HAP-1 (cell line): ENCODE measurements around the gene ANKRD29.
A peak's percentile ranks its signal among the peaks of the same experiment; 100 is the strongest.

ENCODE experiments used
- DNase-seq, 2 experiments: peaks; one replicate each; pipeline ENCODE4 v3.0.0-alpha.2; 2016 to 2020; ENCODE audit warnings: low spot score in 2 of 2
- H3K27me3 ChIP-seq: fragments of 250-450 bp; sonication (Bioruptor Pico); 2 replicates; pipeline ENCODE4 v1.5.1; 2020; ENCODE audit warnings: low read depth, mild to moderate bottlenecking, moderate library complexity
- H3K36me3 ChIP-seq: fragments of 250-450 bp; sonication (Bioruptor Pico); replicated peaks from 2 replicates; pipeline ENCODE4 v1.5.1; 2020; ENCODE audit warnings: mild to moderate bottlenecking
- H3K4me1 ChIP-seq: fragments of 250-450 bp; sonication (Bioruptor Pico); 2 replicates; pipeline ENCODE4 v1.5.1; 2020; ENCODE audit warnings: mild to moderate bottlenecking
- H3K4me3 ChIP-seq: fragments of 250-450 bp; sonication (Bioruptor Pico); 2 replicates; pipeline ENCODE4 v1.5.1; 2020; ENCODE audit warnings: mild to moderate bottlenecking, moderate library complexity
- H3K9me3 ChIP-seq: fragments of 250-450 bp; sonication (Bioruptor Pico); 2 replicates; pipeline ENCODE4 v1.5.1; 2020; ENCODE audit warnings: mild to moderate bottlenecking, moderate library complexity
- in situ Hi-C: fragments of 300-500 bp; cut with MboI; formaldehyde crosslinking; loops from 3 replicates; pipeline ENCODE4 v1.14.3; 2020; ENCODE audit warnings: low sequenced_read_pairs, inconsistent platforms, mixed read lengths

Gene ANKRD29

DNA sequence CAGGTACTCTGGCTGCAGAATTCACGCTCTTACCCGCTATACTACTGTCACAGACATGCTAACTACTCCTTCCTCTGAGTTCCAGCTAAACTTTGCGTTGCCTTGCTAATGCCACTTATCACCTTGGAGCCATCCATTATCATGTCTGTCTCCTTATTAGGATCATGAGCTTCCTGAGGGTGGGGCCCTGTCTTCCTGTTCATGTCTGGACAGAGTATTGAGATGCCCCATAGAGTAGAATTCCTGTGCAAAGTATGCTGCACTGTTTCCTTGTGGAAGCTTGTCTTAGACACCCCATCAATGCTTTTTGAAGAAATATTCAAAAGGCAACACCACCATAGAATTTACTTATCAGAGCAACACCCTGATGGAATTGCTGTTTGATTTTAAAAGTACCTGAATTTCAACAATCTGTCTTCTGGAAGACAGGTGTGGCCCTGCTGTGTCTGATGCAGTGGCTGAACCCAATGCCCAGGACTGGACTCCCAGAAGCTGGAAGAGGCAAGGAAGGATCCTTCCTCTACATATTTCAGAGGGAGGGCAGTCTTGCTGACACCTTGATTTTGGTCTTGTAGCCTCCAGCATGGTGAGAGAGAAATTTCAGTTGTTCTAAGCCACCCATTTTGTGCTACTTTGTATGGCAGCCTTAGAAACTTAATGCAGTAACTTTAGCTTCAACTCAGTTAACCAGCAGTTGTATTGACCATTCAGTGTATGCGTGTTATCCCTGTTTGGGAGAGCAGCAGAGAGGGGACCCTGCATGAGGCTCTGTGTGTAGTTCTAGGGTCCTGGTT, 32.1 kb upstream of the ANKRD29 start:
- no peaks in the 10 kb centered on the region for H3K4me1 ChIP-seq
- no peak overlapping the region for H3K4me3 ChIP-seq
- H3K9me3 ChIP-seq: no peaks in the 10 kb centered on the region
- no peaks in the 10 kb centered on the region for H3K27me3 ChIP-seq
- no peaks in the 10 kb centered on the region for H3K36me3 ChIP-seq
- no peak for DNase-seq
- in situ Hi-C loops: no loop called here

DNA sequence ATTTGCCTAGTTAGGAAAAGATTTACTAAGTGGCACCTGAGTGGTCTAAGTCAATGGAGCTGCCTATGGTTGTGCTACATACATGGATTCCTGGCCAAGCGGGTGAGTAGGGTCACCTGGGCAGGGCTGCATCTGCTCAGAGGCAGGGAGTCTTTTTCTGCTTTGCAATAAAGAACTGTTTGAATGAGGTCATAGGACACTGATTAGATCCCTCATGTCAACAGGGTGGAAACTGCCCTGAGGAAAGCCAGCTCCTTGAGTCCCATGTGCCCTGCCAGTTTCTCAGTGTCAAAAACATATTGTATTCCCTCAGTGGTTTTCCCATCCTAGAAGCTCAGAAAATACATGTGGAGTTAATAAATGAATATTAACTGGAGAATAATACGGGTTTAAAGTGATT, 31.1 kb upstream of the ANKRD29 start:
- no peak for DNase-seq
- no peaks in the 10 kb centered on the region for H3K9me3 ChIP-seq
- no peaks in the 10 kb centered on the region for H3K36me3 ChIP-seq
- in situ Hi-C loops: no loop called here
- H3K4me3 ChIP-seq: no peak overlapping the region
- H3K27me3 ChIP-seq: peaks cover 5% of the 10 kb centered on the region
- H3K4me1 ChIP-seq: no peaks in the 10 kb centered on the region

DNA sequence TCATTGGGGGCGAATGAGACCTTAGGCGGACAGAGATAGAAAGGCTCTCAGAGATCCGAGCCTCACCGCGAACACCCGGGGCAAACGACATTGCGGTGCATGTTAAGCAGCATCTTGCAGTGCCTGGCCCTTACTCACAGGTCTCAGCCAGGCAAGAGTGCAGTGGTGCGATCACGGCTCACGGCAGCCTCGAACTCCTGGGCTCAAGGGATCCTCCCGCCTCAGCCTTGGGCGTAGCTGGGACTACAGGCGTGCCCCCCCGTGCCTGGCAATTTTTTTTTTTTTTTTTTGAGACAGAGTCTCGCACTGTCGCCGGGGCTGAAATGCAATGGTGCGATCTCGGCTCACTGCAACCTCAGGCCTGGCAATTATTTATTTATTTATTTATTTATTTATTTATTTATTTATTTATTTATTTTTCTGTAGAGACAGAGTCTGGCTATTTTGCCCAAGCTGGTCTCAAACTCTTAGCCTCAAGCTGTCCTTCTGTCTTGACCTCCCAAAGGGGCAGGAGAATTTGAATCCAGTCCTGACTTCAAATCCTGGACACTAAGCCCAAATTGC, 27.9 kb upstream of the ANKRD29 start:
- in situ Hi-C loops: no loop called here
- no peak for DNase-seq
- Histone ChIP-seq H3K4me3 (no peak overlapping the region), H3K9me3 (no peaks in the 10 kb centered on the region), H3K36me3 (no peaks in the 10 kb centered on the region), H3K27me3 (peaks cover 13% of the 10 kb centered on the region), H3K4me1 (no peaks in the 10 kb centered on the region)

DNA sequence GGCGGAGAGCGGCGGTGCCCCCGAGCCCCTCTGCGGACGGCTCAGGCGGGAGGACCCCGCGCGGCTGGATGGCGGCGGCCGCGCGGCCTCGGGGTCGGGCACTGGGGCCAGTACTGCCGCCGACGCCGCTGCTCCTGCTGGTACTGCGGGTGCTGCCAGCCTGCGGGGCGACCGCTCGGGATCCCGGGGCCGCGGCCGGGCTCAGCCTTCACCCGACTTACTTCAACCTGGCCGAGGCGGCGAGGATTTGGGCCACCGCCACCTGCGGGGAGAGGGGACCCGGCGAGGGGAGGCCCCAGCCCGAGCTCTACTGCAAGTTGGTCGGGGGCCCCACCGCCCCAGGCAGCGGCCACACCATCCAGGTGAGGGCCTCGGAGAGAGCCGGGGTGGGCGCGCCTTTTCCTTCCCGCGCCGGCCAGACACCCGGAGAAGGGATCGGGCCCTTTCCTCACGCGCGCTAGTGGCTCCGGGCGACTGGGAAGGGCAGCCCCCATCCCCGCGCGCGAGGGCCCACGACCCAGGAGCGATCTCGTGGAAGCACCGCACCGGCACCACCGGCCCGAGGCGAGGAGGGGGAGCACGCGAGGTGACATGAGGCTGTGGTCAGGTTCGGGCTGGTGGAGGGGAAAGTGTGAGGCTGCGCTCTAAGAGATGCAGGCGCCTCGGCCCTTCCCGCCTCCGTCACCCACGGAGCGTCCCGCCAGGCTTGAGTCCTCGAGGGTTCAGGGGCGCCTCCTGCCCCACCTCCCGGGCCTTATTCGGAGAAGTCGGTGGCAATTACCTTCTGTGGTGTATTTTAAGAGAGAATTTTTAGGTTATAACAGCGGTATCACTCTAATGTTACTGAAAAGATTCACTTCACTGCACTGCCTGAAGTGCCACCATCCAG, 27.1 kb upstream of the ANKRD29 start:
- no peak for DNase-seq
- Histone ChIP-seq H3K4me3 (peak overlapping the region; percentile 36), H3K4me1 (no peaks in the 10 kb centered on the region), H3K36me3 (no peaks in the 10 kb centered on the region), H3K9me3 (no peaks in the 10 kb centered on the region), H3K27me3 (peaks cover 13% of the 10 kb centered on the region)
- in situ Hi-C loops: no loop called here

DNA sequence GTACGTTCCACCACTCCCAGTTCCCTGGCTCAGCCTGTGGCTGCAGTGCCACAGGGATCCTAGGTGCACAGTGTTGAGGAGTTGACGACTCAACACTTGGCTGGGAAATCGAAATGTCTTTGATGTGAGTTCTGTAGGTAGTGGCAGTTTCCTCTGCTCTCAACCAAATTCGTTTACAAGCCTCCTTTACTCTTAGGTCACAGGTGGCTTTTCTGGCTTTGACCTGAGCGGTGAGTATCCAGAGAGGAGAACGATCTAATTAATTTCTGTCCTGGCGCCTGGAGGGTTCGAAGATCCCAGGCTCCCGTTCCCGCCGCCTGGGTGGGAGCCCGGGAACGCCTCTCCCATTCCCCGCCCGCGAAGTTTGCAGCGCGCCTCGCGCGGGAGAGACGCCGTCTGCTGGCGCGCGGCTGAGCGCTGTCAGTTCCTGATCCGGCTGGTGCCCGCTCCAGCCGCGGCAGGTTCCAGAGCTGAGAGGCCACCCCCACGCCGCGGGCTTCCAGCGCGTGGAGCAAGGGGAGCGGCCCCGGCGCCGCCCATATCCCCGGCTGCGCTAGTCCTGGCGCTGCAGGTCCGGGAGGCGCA, 26.4 kb upstream of the ANKRD29 start, which contains the start of gene LAMA3:
Gene LAMA3, plus strand, starts transcription at position 423 of the 585 bp plus-strand sequence. CDS start 231 bp downstream, outside the sequence.
- Histone ChIP-seq H3K4me3 (peak within 1 kb of the TSS; percentile 36), H3K27me3 (peaks cover 13% of the 10 kb centered on the region), H3K4me1 (no peaks in the 10 kb centered on the region), H3K9me3 (no peaks in the 10 kb centered on the region), H3K36me3 (no peaks in the 10 kb centered on the region)
- in situ Hi-C loops: no loop called here
- DNase-seq: peak; percentile 25 to 74

DNA sequence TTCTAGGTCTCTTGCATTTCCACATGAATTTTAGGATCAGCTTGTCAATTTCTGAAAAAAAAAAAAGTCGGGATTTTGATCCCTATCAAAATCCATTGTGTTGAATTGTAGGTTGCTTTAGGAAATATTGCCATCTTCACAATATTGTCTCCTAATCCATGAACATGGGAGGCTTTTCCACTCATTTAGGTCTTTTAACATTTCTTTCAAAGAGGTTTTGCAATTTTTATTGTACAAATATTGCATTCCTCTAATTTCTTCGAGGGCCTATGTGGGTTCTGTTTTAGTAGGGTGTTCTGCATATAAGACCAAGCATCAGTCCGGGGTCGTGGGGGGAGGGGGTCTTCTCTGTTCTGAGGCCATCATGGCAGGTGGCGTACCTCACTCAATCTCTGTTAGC, 25.8 kb upstream of the ANKRD29 start:
- Histone ChIP-seq H3K9me3 (no peaks in the 10 kb centered on the region), H3K4me3 (no peak overlapping the region), H3K36me3 (no peaks in the 10 kb centered on the region), H3K4me1 (no peaks in the 10 kb centered on the region), H3K27me3 (peaks cover 13% of the 10 kb centered on the region)
- DNase-seq: no peak
- in situ Hi-C loops: no loop called here

DNA sequence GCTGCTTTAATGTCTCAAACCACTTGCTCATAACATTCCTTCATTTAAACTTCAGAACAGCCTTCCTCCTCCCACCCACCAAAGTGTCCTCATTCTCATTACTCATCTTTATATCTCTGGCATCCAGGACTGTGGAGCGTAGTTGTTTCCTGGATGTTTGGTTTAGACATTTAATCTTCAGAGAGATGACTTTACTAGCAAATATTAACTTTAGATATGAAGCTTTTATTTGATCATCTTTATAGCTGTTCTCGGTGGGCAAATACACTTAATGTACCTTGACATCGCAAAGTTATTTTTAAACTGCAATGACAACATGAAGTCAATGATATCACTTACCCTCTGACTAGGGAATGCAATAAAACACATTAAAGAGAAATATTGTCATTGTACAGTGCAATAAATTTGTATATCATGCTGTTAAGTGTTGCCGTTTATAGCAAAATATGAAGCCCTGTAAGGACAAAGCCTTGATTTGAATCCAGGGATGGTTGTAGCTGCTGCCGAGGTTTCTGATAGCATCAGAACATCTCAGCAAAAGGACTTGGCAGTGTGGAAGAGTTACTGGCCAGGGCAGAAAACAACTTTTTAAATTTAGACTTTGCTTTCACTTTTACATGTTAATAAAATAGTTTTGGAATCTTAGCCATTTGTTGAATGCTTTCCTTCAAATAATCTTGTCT, 21.9 kb upstream of the ANKRD29 start:
- H3K27me3 ChIP-seq: peaks cover 22% of the 10 kb centered on the region
- H3K9me3 ChIP-seq: no peaks in the 10 kb centered on the region
- DNase-seq: no peak
- in situ Hi-C loops: no loop called here
- no peaks in the 10 kb centered on the region for H3K36me3 ChIP-seq
- no peaks in the 10 kb centered on the region for H3K4me1 ChIP-seq
- H3K4me3 ChIP-seq: no peak overlapping the region

DNA sequence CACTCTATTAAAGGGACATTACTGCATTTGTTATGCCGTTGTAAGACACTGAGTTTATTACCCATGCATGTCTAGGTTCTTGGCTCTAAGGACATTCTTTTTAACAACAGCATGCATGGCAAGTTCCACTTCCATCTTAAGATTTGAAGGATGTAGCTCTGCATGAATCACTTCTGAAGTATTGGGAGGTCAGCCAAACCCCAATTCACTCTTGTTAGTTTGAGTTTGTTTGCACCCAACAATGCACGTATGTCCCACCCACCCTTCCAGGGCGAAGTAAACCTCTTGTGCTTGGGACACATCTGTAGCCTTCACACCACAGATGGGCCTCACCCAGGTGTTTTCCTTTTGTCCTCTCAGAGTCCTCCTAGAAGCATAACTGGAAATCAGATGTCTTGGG, 21.0 kb upstream of the ANKRD29 start:
- Histone ChIP-seq H3K4me1 (no peaks in the 10 kb centered on the region), H3K36me3 (no peaks in the 10 kb centered on the region), H3K4me3 (no peak overlapping the region), H3K27me3 (peaks cover 23% of the 10 kb centered on the region), H3K9me3 (no peaks in the 10 kb centered on the region)
- in situ Hi-C loops: no loop called here
- no peak for DNase-seq

DNA sequence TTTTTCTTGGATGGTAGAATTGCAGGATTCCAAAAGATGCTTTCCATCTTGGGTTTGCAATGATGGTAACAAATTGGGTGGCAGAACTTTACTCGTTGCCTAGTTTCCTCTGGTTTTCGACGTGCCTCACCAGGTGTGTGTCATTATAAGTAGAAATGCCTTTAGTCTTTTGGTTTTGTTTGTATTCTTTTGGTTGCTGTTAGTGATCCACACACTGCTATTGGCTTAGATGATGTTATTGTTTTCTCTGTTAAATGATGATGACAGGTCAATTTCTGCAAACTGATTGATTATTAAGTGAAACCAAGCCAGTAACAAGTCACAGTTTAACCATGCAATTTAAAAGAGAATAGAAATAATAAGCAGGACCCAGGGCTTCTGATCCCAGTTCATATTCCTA, 20.4 kb upstream of the ANKRD29 start:
- no peaks in the 10 kb centered on the region for H3K36me3 ChIP-seq
- in situ Hi-C loops: no loop called here
- peaks cover 21% of the 10 kb centered on the region; the same call in 1 of the 2 replicates for H3K27me3 ChIP-seq
- no peaks in the 10 kb centered on the region for H3K4me1 ChIP-seq
- no peak overlapping the region for H3K4me3 ChIP-seq
- H3K9me3 ChIP-seq: no peaks in the 10 kb centered on the region
- no peak for DNase-seq

DNA sequence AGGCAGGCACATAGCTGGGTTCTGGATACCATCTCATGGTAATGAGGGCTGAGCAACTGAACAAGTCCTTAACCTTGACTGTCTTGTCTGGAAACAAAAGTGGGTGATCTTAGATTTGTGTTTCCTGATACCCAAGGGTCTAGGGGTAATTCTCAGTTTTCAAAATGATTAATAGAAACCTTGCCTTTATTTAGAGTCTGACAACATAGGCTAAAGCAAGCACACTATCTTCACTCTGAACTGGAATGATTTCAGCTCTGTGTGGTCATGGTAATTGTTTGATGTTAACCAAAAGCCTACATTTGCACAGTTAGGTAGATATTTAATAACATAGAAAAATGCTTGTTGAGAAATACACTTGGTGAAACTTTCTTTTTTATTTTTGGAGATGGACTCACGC, 19.8 kb upstream of the ANKRD29 start:
- DNase-seq: no peak
- H3K36me3 ChIP-seq: no peaks in the 10 kb centered on the region
- H3K4me1 ChIP-seq: no peaks in the 10 kb centered on the region
- no peaks in the 10 kb centered on the region for H3K9me3 ChIP-seq
- peaks cover 20% of the 10 kb centered on the region; the same call in 1 of the 2 replicates for H3K27me3 ChIP-seq
- in situ Hi-C loops: no loop called here
- H3K4me3 ChIP-seq: no peak overlapping the region

DNA sequence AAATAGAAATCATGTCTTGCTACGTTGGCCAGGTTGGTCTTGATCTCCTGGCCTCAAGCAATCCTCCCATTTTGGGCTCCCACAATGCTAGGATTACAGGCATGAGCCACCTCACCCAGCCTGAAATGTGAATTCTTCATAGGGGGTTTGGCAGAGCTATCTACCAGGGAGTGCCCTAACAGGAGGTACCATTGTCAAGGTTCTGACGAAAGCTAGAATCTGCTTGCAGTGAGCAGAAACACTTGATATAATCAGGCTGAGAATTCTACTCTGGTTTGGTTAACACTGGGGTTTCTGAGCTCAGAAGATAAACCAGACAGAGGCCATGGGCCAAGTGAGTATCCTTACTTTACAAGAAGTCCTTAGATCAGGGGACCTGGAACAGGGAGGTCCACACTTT, 19.3 kb upstream of the ANKRD29 start:
- Histone ChIP-seq H3K9me3 (no peaks in the 10 kb centered on the region), H3K36me3 (no peaks in the 10 kb centered on the region), H3K27me3 (peaks cover 20% of the 10 kb centered on the region; the same call in 1 of the 2 replicates), H3K4me3 (no peak overlapping the region), H3K4me1 (no peaks in the 10 kb centered on the region)
- in situ Hi-C loops: no loop called here
- no peak for DNase-seq

DNA sequence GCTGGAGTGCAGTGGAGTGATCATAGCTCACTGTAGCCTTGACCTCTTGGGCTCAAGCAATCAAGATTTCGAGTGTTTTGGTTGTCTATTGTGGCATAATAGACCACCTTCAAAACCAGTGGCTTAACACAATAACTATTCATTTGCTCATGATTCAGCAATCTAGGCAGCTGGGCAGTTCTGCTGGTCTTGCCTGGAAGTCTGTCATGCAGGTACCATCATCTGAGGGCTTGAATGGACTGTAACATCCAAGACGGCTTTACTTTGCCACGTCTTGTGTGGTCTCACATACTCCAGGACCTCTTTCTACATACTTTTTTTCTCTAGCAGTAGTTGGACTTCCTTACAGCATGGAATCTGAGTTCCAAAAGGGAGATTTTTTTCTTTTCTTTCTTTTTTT, 13.2 kb upstream of the ANKRD29 start:
- Histone ChIP-seq H3K9me3 (no peaks in the 10 kb centered on the region), H3K36me3 (no peaks in the 10 kb centered on the region), H3K4me3 (no peak overlapping the region), H3K4me1 (peaks cover 4% of the 10 kb centered on the region; the same call in 1 of the 2 replicates), H3K27me3 (peaks cover 20% of the 10 kb centered on the region)
- DNase-seq: no peak
- in situ Hi-C loops: no loop called here

DNA sequence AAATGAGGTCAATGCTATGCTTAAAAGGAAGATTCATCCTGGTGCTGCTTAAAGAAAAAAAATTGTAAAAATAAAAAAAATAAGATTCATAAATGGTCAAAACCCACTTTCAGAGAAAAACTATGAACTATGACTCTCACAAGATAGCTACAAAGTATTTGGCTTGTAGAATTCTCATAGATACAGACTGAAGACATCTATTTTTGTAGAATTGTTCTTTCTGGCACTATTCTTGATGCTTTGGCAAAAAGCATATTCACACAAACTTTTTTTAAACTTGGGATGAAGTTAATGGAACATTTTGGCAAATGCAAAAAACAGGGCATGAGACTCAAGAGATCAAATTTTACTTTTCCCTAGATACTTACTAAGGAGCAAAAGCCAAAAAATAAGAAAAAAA, 12.5 kb upstream of the ANKRD29 start:
- DNase-seq: no peak
- H3K27me3 ChIP-seq: peaks cover 23% of the 10 kb centered on the region
- H3K9me3 ChIP-seq: no peaks in the 10 kb centered on the region
- H3K4me1 ChIP-seq: peaks cover 4% of the 10 kb centered on the region; the same call in 1 of the 2 replicates
- no peaks in the 10 kb centered on the region for H3K36me3 ChIP-seq
- no peak overlapping the region for H3K4me3 ChIP-seq
- in situ Hi-C loops: no loop called here
